Stimulated activated CD8-positive, alpha-beta memory T cell treated with anti-CD3 and anti-CD28 coated beads, Interleukin-7, amount 100 ng/mL, for 1 hour (primary cell): ENCODE measurements around the gene ZMAT5.

Experiments used
- DNase-seq, 2 donors: peaks; one replicate each; pipeline ENCODE4 v3.0.0-alpha.2; 2020; ENCODE audit warnings: low read depth in 2 of 2

The ZMAT5 gene

DNA sequence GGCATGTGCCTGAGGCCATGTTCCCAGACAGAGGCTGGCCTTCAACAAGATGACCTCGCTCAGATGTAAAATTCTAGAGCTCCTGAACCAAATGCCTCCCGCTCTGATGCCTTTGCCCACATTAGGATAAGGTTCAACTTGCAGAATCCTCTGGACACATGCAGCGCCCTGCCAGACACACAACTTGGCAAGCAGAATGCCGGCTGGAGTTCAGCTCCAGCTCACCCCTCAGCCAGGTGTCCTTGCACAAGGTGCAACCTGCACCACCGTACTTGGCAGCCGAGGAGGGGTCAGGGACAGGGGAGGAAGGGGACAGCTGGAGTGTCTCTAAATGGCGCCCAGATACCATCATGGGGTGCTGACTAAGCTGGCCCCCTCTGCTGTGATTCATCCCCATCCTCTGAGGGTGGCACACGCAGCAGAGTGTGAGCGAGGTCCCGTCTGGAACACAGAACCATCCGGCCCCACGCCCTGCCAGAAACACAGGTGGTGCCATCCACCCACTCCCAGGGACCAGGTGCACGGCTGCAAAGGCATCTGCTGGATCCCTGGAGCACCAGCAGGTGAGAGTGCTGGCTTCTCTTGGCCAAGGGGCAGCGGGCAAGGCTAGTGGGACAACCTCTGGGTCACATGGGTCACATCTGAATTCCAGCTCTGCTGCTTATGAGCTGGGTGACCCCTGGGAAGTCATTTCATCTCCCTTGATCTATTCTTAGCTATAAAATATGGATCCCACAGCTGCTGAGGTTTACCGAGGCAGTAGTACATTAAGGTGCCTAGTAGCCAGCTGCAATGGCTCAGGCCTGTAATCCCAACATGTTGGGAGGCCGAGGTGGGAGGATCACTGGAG lies 12.8 kb downstream of the ZMAT5 start:
- DNase-seq: no peak

DNA sequence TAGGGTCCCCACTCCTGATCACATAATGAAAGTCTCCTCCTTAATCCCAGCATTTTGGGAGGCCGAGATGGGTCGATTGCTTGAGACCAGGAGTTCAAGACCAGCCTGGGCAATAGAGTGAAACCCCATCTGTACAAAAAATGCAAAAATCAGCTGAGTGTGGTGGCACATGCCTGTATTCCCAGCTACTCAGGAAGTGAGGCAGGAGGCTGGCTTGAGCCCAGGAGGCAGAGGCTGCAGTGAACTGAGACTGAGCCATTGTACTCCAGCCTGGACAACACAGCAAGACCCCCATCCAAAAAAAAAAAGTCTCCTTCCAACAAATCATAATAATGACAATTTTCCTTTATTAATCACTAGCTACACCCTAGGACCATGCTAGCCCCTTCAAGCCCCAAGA lies 15.1 kb downstream of the ZMAT5 start:
- no peak for DNase-seq

DNA sequence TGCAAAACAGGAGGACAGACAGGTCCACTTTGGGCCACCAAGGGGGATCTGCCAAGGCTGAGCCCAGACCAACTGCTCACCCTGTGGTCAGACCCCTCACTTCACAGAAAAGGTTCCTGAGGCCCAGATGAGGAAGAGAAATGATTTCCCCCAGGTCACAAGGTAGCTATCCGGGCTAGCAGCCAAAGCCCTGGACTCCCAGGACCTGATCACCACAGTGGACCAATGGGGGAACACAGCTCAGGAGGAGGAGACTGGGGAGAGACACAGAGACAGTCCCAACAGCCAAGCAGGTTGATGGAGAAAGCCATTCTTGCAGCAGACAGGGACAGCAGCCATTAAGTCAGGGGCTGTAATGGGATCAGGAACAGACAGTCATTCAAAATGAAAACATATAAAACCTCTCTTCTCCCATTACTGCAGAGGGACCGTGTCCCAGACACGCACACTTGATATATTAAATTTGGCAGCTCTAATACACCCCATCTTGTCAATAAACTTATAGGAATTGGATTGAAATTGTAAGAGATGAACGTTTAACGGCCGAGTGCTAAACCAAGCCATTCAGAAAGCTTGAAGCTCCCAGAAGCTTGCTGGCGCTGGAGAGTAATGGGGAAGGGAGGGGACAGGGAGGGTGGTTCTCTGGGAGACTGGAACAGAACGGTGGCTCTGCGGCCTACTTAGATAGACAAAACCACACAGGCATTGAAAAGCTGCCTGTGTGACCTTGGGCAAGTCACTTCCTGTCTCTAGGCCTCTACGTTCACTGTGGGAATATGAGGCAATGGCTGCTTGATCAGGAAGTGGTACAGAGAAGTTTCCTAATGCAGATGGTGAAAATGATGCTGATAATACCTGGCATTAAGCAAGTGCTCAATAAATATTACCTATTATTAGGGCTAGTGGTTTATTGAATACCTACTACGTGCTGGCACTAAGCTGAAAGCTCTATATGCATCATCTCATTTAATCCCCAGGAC lies 16.0 kb downstream of the ZMAT5 start:
- no peak for DNase-seq

DNA sequence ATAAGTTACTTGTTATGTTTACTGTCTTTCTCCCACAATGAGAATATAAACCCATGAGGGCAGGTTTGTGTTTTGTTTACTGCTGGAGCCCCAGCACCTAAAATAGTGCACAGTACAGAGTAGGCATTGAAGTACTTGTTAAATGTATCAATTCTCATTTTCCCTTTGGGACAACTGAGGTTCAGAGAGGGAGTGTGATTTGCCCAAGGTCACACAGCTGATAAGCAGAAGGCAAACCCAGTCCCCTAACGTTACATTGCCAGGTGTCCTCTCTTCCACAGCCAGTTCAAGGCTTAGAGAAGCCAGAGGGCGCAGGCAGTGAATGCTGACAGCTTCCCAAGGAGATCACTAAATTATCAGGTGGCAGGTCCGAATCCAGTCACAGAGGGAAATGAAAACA lies 16.8 kb downstream of the ZMAT5 start:
- DNase-seq: no peak

DNA sequence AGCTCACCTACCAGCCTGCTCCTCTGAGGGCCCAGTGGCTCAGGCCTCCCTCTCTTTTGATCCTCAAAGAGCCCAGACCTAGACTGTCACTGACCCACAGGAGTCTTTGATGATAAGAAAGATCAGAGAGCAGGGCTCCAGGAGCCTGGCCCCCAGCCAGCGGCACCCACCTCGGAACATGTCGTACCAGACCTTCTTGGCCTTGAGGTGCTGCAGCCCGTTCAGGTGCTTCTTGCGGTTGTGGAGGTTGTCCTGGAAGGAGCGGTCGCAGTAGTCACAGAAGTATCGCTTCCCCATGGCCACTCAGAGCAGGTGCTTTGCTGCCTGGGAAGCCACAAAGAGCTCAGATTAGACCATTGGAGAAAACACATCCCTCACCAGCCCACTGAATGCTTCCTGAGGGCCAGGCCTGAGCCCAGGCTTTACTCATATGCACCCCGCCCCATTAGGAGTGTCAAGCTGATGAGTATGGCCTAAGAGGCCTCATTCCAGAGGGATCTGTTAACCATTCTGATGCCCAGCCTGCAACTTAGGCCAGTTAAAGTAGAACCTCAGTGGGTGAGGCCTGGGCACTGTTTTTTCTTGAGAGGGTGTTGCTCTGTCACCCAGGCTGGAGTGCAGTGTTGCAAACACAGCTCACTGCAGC lies 18.4 kb downstream of the ZMAT5 start:
- no peak for DNase-seq

DNA sequence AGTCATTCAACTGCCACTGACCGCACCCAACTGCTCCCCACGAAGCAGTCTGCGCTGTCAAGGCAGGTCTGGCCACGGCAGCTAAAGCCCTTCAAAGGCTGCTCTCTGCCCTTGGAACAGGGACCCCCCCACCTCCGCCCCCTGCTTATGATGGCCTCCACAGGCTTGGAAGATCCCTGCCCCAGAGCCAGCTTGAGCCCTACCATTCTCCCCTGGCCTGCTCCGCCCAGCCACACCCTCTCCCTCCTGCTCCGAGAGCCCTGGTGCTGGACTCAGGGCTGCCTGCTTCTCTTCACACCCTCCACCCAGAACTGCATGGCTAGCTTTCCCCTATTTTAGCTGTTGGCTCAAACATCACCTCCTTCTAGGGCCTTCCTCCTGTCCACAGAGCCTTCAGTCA lies 19.0 kb downstream of the ZMAT5 start:
- DNase-seq: no peak

DNA sequence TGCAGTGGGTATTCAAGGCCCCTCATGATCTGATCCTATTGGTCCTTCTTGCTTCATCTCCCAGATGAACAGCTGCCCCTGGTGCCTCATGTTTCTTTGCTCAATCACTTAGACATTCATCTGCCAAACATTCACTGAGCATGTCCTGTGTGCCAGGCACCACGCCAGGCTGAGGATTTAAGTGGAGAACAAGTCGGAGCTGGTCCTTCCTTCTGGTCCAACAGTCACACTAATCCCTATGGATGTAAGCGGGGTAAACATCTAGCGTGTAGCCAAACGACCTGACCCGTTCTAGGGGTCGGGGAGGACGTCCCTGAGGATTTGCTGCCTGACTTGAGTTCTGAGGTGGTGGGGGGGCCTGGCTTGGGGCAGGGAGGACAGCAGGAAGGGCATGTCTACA lies 21.9 kb downstream of the ZMAT5 start:
- DNase-seq: no peak

DNA sequence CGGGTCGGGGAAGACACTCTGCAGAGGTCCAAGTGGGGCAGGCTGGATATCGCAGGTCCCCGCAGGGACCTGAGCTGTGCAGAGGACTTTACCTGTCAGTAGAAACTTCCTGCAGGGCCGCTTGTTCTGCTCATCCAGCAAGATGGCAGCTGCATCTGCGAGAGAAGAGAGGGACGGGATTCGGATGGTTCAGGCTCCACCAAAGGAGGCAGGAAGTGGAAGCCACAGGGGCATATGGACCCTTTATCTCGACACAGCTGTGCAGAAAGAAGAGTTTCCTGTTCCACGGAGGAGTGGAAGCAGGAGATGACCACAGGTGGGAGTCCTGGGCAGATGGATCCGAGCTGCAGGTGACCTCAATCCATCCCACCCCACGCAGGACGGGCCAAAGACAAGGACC lies 24.5 kb downstream of the ZMAT5 start:
- no peak for DNase-seq

DNA sequence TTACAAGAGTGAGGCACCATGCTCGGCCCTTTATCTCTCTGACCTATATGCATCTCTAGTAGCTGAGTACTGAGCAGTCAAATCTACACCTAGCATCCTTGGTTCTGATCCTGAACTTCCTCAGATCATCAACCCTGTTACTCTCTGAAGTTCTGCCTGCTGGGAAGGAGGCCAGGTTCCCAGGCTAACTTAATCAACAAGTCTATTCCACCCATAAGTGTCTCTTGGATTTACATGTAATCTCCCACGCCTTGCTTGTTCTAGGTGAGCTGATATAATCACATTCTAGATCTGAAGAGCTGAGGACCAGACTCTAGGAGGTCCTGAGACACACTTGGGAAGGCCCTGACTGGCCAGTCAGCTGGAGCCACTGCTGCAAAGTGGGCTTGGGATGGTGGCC lies 24.9 kb downstream of the ZMAT5 start:
- DNase-seq: no peak

DNA sequence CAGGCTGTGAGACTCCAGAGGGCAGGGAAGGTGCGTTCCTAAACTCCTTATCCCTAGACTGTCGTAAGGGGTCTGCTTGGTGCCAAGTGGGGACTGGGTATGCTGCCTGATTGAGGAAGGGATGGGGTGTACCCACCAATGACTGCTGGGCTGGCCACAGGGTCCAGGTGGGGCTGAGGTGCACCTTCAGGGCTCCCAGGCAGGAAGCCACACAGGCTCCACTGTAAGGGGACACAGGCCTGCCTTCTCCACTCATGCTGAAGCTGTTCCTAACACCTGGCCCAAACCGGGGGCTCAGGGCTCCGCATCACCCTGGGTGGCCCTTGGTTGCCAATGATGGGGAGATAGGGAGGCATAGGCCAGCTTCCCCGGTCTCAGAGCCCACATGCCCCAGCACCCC lies 26.6 kb downstream of the ZMAT5 start:
- DNase-seq: no peak

DNA sequence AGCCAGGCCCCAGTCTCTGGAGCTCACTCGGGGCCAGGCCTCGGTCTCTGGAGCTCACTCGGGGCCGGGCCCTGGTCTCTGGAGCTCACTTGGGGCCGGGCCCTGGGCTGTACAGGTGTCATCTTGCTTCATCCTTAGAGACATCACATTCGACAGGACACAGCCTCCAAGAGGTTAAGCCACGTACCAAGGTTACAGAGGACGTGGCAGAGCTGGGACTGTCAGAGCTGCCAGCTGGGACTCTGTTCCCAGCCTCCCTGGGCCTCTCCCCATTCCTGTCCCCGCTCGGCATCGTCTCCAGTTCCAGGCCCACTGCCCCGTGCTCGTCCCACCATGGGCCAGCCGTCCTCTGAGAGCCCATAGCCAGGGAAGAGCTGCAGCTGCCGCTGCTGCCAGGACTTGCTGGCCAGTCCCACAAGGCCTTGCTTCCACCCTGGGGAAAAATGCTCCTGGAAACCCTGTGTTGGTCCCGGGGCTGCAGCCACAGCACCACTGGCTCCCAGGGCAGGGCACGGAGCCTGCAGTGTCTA lies 27.4 kb downstream of the ZMAT5 start:
- no peak for DNase-seq

DNA sequence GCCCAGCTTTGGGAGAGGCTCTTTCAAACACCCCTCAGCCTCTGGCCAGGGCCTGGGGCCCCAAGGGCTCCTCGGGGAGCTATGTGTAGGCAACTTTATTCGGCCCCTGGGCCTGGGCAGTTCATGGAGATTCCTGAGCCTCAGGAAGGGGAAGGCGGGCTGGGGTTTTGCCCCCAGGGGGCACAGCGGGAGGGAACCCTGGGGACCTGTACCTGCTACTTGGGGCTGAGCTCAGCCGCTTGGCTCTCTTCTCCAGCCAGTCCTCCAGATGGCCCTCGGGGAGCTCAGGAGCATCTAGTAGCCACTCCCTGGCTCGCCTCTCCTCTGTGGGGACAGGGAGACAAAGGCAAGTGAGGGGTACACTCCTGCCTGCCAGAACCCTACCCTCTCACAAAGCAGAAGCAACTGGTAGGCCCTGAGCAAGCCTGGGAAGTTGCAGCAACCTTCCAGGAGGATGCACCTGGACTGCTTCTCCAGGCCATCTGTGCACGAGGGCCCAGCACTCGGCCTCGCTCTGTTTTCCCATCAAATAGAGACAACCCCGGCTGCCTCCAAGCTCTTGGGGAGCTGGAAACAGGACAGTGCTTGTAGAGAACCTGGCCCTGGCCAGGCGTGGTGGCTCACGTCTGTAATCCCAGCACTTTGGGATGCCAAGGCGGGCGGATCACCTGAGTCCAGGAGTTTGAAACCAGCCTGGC lies 28.5 kb downstream of the ZMAT5 start:
- DNase-seq: no peak

DNA sequence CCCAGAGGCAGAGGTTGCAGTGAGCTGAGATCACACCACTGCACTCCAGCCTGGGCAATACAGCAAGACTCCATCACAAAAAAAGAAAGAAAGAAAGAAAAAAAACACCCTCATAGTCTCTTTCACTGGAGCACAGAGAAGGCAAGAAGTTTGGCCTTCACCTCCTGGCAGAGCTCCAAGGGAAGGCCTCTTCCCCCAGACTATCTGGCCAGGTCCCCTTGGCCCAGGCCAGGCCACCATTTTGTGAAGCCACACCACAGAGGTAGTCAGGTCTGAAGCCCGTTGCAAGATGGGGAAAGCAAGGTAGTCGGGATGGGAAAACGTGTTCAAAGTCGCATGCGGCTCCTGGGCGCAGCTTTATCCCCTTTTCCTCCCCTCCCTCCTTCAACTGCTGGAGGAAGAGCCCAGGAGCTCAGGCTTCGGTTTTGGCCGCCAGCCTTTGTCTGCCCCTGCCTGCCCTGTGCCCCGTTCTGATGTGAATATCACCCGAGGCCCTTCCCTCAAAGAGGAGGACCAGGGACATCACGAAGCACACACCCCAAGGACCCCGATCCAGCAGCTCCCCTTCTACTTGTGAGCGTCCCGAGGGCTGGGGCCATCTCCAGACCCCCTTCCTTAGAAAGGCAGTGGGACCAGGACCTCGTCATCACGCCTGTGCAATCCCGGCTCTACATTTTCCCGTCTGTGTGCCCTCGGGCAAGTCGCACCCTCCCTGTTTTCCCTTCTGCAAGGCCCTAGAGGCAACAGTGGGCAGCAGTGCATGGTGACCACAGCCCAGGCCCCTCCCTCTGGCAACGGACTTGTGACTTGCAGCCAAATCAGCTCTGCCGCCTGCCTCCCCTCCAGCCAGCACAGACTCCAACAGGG lies 29.3 kb downstream of the ZMAT5 start:
- no peak for DNase-seq

DNA sequence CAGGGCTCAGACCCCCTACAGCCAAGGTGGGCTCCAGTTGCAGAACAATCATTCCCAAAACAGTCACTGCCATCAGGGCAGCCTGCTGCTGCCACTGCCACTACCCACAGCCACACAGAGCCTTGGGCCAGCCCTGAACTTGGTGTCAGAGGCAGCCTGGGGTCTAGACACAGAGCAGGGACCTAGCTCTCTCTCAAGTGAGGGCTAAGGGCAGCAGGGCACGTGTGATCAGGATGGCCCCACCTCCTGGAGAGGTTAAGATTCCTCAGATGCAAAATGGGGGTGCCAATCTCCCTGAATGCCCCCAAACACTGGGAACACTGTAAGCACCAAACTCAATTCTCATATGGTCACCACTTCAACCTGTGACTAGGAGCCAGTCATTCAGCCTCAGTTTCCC lies 31.4 kb downstream of the ZMAT5 start:
- no peak for DNase-seq

DNA sequence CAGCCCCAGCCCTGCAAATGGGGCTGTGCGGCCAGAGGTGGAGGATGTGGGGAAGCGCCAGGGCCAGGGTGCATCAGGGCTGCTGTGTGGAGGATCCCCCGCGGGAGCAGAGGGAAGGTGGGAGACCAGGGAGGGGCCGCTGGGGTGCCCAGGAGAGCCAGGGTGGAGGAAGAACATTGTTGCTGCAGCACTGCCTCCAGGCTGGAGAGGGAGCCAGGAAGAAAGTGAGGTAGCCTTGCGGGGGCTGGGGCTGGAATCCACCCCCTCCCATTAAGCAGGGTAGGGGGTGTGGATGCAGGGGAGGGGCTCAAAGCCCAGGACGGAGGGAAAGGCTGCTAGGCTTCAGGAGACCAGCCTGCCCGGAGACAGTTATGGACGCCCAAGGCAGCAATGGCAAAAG lies 32.0 kb downstream of the ZMAT5 start:
- no peak for DNase-seq

DNA sequence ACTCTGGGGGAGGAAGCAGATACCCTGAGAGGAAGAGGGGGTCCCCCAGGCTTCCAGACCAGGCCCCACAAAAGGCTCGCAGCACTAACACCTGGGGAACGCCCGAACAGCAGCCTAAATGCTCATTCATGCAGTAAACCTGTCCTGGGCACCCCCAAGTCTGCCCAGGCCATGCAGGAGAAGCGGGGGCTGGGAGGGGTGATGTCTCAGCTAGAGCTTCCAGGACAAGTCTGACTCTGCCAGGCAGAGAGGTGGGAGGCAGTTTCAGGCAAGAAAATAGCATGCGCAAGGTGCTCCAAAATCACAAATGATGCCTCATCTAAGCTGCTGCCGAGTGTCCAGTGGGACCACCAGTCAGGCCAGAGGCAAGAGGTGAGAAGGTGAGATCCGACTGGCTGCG lies 32.4 kb downstream of the ZMAT5 start:
- no peak for DNase-seq

DNA sequence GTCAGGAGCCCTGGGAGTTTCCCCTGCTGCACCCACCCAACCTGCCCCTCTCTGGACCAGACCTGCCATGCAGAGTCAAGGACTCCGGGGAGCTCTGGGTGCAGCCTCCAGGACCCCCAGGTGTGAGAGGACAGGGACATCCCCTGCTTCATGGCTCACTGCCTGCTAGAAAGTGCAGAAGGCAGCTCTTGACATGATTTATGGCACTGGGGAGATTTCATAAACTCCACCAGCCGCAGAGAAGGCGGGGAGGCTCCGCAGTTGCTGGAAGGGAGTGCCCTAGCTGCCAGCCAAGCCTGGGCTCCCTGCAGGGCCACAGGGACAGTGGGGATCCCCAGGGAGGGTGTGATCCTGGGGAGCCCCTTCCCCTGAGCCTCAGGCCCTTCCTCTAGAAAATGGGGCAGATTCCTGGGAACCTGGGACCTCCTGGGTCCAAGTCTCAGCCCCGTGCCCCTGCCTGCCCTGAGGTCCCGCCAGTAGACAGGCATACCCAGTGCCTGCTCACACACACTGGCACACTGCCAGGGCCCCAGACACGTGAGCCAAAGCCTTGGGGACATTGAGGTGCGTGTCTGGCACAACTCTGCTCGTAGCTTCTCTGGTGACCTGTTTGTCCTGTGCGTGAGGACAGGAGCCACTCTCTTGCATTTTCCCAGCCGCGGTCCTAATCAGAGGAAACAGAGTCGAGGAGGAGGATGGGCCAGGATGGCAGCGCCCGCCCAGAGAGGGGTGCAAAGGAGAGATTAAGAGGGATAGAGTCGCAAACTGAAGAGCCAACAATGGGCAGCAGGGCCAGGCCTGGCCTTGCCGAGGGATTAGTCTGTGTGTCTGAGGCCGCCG lies 33.2 kb downstream of the ZMAT5 start:
- DNase-seq: no peak

DNA sequence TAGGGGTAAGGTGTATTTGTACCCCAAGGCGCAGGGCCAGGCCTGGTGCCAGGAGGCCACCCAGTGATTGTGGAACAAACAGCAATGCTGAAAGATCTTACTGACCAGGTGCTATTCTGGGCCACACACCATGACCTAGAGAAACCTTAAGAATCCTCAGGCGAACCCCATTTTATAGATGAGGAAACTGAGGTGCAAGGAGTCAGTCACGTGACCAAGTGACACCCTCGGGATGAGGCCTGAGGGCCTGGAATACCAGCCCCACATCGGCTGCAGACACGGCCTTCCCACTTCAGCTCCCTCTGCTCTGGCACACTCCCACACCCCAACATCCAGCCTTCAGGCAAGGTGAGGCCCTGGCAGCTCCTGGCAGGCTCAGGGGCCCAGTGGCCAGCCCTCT lies 33.9 kb downstream of the ZMAT5 start:
- DNase-seq: no peak

DNA sequence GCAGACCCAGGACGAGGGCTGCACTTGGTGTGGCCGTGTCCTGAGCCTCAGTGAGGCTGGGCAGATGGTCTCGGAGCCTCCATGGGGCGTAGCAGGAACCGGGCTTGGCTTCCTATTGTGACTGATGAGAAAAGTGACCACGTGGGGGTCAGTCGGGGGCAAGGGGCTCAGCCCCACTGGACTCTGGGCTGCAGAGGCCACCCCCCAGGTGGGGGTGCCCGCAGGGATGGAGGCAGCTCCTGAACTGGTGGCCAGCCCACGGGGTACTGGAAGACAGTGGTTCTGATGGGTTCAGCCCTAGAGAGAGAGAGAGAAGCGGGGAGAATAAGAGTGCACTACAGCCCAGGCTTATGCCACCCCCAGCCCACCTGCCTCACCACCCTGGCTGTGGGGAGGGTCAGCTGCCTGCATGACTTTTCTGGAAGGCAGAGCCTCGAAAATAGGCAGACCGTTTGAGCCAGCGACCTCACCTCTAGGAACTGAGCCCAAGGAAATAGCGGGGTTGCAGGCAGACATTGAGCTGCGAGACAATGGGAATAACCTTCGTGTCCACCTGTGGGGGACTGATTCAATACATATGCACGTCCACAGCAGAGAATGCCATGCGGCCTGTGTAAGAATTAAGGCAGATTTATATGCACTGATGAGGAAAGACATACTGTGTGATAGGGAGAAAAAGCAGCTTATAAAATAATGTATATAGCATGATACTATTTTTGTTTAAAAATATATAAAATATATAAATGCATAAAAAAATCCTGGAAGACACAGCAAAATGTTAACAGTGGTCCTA lies 35.6 kb downstream of the ZMAT5 start:
- no peak for DNase-seq
